Measurements from ENCODE around the gene ERMARD. TPM values are rescaled to one million over a fixed set of nuclear protein-coding genes. Genes with fewer than 3 reads are reported as not detected.
A peak's percentile ranks its signal among the peaks of the same experiment; 100 is the strongest.

ERMARD gene
- total and polyA plus RNA-seq, 2 experiments from 2014 or later: 20.9 to 21.2 TPM

DNA sequence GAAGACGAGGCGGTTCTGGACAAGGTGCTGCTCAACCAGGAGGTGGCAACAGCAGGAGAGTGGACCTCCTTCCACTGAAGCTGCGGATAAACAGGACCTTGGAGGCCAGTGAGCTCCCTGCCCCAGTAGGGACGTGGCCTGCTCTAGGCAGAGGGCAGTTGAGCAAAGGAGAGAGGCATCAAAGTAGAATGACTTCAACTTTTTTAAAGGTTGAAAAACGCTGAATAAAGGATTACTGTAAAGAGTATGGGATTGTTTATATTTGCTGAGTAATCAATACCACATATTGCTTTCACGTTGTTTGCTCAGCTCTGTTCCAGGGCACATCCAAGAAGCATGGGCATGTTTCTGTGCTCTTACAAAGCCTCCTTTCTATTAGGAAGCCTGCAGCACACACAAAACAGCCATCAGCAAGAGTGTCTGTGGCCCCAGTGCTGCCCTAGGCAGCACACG is 48.1 kb downstream of the ERMARD start:
- no peaks in the 10 kb centered on the region for H3K36me3 ChIP-seq
- no peaks in the 10 kb centered on the region for H3K9me3 ChIP-seq (ENCODE audit: low read depth)
- TF ChIP-seq, protein P1, sequence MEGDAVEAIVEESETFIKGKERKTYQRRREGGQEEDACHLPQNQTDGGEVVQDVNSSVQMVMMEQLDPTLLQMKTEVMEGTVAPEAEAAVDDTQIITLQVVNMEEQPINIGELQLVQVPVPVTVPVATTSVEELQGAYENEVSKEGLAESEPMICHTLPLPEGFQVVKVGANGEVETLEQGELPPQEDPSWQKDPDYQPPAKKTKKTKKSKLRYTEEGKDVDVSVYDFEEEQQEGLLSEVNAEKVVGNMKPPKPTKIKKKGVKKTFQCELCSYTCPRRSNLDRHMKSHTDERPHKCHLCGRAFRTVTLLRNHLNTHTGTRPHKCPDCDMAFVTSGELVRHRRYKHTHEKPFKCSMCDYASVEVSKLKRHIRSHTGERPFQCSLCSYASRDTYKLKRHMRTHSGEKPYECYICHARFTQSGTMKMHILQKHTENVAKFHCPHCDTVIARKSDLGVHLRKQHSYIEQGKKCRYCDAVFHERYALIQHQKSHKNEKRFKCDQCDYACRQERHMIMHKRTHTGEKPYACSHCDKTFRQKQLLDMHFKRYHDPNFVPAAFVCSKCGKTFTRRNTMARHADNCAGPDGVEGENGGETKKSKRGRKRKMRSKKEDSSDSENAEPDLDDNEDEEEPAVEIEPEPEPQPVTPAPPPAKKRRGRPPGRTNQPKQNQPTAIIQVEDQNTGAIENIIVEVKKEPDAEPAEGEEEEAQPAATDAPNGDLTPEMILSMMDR (IDR thresholded peaks at IDR 0.05; ENCODE audit: low read depth, low read length): no peak
- DNase-seq (ENCODE audit: low read depth in 1 of 2, low spot score in 1 of 2): no peak
- H3K27ac ChIP-seq: no peak overlapping the region
- H3K27me3 ChIP-seq: no peaks in the 10 kb centered on the region
- H3K4me1 ChIP-seq (ENCODE audit: low read depth): no peaks in the 10 kb centered on the region
- no peak overlapping the region for H3K4me3 ChIP-seq

DNA sequence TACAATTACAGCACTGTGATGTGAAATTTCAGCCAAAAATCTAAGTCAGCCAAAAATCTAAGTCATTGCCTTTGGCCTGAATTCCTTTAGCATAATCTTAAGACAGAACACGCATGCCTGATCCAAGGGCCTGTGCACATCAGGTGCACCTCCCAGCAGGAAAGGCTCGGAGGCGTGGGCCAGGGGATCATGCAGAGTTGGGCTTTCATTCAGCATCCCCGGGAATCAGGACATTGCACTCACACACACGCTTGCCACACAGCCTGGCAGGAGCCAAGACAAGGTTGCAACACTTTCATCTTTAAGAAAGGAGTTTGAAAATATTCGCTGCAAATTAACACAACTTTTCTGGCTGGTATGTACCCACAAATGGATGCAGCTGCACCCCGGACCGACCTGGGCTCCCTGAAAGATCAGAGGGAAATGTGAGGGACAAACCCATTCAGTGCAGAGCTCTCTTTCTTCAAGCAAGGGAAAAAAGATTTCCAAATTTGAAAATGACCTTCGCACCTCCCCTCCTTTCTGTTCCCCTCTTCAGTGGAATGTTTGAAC is 48.8 kb downstream of the ERMARD start:
- Histone ChIP-seq H3K27me3 (no peaks in the 10 kb centered on the region), H3K27ac (no peak overlapping the region), H3K4me3 (no peak overlapping the region), H3K4me1 (ENCODE audit: low read depth) (no peaks in the 10 kb centered on the region), H3K36me3 (no peaks in the 10 kb centered on the region), H3K9me3 (ENCODE audit: low read depth) (no peaks in the 10 kb centered on the region)
- TF ChIP-seq, protein P1 (IDR thresholded peaks at IDR 0.05; ENCODE audit: low read depth, low read length): no peak
- peak in 1 of 2 donors; percentile 19 for DNase-seq (ENCODE audit: low read depth in 1 of 2, low spot score in 1 of 2)

DNA sequence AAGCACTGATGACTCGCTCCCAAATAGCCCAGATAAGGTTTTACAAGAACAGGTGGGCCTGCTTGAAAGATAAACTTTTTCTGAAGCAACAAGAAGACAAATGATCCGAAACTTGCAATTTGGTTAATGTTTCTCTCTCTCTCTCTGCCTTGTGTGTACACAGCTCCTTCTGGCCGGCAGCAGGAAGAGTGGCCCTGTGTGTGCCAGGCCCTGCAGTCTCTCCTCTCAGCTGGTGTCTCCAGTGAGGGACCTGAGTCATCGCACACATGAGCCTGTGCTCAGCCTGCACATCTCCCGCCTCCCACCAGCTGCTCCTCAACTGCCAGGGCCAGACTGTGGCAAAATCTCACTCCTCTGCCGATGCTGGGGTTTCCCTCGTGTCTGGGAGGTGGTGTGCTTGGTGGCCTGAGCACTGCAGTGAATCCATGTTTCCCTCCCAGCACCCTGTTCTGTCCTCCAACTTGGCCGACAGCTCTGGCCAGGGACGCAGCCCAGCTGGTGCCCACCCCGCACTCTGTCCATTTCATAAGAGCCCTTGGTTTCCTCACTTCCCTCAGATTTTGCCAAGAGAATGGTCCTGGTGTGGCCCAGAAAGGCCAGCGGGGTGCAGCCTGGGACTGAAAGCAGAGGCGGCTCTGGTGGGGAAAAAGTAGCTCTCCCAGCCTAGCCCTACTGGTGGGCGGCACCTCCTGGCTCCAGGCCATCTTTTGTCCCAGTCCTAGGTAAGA is 49.4 kb downstream of the ERMARD start:
- TF ChIP-seq, protein P1 (IDR thresholded peaks at IDR 0.05; ENCODE audit: low read depth, low read length): no peak
- peak; percentile 28 to 54 for DNase-seq (ENCODE audit: low read depth in 1 of 2, low spot score in 1 of 2)
- Histone ChIP-seq H3K9me3 (ENCODE audit: low read depth) (no peaks in the 10 kb centered on the region), H3K4me1 (ENCODE audit: low read depth) (no peaks in the 10 kb centered on the region), H3K4me3 (no peak overlapping the region), H3K27me3 (no peaks in the 10 kb centered on the region), H3K36me3 (no peaks in the 10 kb centered on the region), H3K27ac (peak overlapping the region; percentile 5)

DNA sequence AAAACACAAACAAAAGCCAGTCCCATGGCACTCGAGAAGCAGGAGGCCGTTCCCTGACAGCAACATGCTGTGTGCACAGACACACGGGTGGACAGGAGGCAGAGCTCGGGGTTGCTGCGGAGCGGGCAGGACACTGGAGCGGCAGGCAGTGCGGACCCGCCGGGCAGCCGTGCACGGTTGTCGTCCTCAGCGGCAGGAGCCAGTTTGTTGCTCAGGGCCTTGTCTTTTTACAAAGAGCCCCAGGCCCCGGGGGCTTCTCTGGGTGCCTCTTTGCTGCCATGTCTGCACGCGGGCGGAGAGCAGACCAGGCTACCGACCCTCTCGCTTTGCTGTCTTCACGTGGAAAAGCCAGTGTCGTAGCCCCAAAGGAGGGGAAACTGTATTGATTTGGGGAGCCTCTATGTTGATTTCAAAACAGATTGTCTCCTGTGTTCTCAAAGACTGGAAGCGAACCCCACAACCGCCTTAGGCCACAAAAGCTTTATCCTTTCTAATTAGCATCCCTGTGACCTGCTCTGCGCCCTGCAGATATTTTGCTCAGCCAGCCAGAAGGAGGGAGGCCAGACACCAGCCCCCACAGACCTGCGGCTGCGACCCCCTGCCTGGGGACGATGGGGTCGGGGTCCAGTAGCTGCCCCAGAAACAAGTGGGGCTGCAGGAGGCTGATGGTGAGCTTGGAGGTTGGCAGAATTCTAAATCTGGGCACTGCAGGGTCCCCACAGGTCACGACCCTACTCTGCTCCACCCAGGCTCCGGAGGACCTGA is 50.2 kb downstream of the ERMARD start:
- no peaks in the 10 kb centered on the region for H3K27me3 ChIP-seq
- no peak for DNase-seq (ENCODE audit: low read depth in 1 of 2, low spot score in 1 of 2)
- no peak overlapping the region for H3K4me3 ChIP-seq
- H3K36me3 ChIP-seq: no peaks in the 10 kb centered on the region
- H3K9me3 ChIP-seq (ENCODE audit: low read depth): no peaks in the 10 kb centered on the region
- H3K4me1 ChIP-seq (ENCODE audit: low read depth): no peaks in the 10 kb centered on the region
- H3K27ac ChIP-seq: no peak overlapping the region
- TF ChIP-seq, protein P1 (IDR thresholded peaks at IDR 0.05; ENCODE audit: low read depth, low read length): no peak

DNA sequence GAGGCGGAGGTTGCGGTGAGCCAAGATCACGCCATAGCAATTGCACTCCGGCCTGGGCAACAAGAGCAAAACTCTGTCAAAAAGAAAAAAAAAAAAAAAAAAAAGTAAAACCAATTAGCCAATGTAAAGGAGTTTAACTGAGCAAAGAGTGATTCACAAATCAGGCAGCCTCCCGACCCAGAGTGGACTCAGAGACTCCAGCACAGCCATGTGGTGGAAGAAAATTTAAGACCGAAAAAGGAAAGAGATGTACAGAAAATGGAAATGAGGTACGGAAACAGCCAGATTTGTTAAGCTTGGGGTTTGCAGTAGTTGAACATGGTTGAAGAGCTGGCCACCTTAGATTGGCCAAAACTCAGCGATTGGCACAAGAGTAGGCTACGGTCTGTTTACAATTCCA is 51.4 kb downstream of the ERMARD start:
- H3K27ac ChIP-seq: no peak overlapping the region

More for the DNA sequence above, 51.4 kb downstream of the ERMARD start:
- H3K9me3 ChIP-seq (ENCODE audit: low read depth): no peaks in the 10 kb centered on the region
- no peak for DNase-seq (ENCODE audit: low read depth in 1 of 2, low spot score in 1 of 2)
- H3K36me3 ChIP-seq: no peaks in the 10 kb centered on the region
- H3K4me1 ChIP-seq (ENCODE audit: low read depth): no peaks in the 10 kb centered on the region
- no peak overlapping the region for H3K4me3 ChIP-seq
- TF ChIP-seq, protein P1 (IDR thresholded peaks at IDR 0.05; ENCODE audit: low read depth, low read length): no peak
- no peaks in the 10 kb centered on the region for H3K27me3 ChIP-seq
